T47D (cell line): ENCODE results near the gene LRMDA.

Experiments
- DNase-seq, 2 experiments: peaks; one replicate each; pipeline versions ENCODE4 v3.0.0 to v3.0.0-alpha.2; 2011 to 2012; ENCODE audit warnings: low read depth in 1 of 2, low spot score in 1 of 2
- JUND ChIP-seq: IDR thresholded peaks from 2 replicates; pipeline ENCODE4 v1.6.1; 2012; ENCODE audit warnings: low read depth
- in situ Hi-C: cut with HindIII; loops from 2 replicates; pipeline ENCODE4 v1.10.0; 2016; ENCODE audit warnings: low sequenced_read_pairs, low pct_unique_long_range_greater_than_20kb

LRMDA gene

DNA sequence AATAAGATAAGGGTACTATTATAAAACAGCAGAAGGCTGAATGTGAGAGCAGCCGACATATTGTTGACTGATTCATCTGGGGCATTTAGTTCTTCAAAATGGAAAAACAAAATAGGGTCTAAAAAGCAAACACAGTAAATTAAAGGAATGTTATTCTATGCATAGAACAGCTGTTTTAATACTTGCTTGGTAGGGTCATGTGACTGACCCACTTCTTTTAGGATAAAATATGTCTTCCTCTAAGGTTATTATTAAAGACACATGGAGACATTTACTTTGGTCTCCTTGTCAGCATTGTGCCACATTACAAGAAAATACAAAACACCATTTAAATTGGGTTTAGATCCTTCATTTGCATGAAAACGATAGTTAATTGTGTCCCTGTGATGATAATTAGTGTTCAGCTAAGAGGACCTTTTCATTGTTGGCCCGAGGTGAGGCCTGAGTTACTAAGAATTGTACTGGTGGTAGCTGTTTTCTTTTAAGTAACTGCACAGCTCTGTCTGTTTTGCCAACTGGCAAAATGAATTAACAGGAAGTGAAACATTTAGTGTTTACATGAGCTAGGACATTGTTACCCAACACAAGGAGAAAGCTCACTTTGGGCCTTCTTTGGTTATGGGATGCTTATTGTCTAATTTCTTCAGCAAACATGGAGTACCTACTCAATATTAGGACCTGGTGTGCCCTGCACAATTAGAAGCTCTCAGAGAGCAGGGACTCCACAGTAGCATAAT, 764.4 kb downstream of the LRMDA start:
- in situ Hi-C loops: no loop called here
- no peak for DNase-seq
- no peak for TF ChIP-seq JUND

DNA sequence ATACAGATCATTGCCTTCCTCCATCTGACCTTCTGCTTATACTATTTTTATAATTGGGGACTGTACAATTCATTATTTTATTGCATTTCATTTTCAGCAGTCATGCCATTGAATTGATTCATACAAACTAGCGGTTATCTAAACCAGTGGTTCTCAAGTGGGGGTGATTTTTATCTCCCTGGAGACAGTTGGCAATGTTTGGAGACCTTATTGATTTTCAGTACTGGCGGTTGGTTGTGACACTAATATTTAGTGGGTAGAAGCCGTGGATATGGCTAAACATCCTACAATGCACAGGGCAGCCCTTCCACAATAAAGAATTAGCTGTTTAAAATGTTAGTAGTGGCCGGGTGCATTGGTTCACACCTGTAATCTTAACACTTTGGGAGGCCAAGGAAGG, 765.9 kb downstream of the LRMDA start:
- DNase-seq: no peak
- no peak for TF ChIP-seq JUND
- in situ Hi-C loops: no loop called here

DNA sequence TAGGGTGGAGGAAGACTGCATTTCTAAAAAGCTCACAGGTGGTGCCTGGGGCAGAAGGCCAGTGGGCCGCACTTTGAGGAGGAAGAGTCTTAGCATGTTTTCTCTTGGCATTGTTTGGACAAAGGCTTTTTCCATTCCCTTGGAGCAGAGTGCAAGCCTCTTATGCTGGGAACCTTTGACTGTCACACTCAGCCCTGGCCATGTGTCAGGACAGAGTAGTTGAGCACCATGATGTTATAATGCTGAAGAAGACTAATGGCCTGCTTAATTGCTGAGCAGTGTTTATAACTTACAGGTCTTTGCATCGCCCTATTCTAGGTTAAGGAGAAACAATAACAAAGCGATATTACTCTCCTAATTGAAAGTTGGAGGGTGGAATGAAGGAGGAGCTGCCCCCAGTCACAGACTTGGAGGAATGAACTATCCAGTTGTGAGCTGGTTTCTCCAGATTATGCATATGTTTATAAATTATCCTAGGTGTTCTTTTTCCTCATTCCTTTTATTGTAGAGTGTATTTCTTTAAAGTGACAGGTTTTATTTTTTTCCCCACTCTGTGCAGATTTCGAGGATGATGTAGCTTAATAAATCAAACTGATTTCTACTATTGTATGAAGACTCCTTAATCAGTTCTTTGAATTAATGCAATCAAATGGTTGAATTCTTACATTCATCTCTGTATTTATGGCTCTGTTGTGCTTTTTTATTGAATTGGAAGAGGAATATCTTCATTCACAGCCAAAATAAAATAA, 767.0 kb downstream of the LRMDA start:
- TF ChIP-seq JUND: no peak
- in situ Hi-C loops: no loop called here
- DNase-seq: no peak

DNA sequence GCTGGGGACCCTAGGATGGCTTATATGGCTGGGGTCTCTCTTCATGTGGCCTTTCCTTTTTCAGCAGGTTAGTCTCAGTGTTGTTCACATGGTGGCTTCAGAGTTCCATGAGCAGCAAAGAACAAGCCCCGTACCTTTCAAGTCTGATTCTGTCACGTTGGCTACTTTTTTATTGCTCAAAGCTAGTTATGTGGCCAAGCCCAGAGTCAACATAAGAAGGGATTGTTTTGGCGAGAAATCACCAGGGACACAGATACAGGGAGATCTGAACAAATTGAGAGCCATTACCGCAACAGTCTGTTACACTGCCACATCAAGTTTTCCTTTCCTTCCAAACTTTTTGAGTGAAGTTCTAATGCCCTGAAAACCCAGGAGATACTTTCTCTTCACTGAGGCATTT, 770.5 kb downstream of the LRMDA start:
- no peak for TF ChIP-seq JUND
- in situ Hi-C loops: no loop called here
- no peak for DNase-seq

DNA sequence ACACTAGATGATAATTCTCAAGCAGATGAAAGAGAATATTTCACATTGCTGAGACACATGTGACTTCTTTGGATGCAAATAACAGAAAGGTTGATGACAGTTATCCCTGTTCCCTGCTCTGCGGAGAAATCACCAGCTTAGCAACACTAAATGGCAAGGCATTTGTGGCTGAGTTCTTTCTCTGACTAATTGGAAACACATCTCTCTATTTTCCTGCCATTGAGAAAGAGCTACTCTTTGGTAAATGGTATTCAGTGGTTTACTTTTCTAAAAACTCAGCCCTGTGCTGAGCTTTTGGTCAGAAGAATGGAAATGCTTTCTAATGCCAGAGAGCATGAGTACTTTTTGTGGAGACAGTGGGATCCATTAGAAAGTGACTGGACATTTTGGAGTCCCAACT, 771.4 kb downstream of the LRMDA start:
- in situ Hi-C loops: no loop called here
- no peak for DNase-seq

DNA sequence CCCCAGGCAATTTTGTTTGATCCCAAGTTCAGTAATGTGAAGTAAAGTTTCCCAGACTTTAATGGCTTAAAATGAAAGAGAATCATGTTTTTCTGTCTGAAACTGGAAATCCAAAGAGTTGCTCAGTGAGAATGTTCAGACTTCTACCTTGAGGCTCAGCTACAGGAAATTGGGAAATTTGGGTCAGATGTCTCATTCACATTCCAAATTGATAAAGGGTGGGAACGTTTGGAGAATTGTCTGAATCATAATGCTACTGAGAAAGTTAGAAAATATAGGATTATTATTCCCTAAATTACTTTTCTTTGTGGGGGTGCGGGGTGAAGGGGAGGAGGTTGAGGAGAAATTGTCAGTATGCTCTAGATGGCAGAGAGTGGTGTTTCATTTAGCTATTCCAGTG, 773.9 kb downstream of the LRMDA start:
- DNase-seq: no peak
- TF ChIP-seq JUND: no peak
- in situ Hi-C loops: no loop called here

More for the DNA sequence above, 771.4 kb downstream of the LRMDA start:
- no peak for TF ChIP-seq JUND

DNA sequence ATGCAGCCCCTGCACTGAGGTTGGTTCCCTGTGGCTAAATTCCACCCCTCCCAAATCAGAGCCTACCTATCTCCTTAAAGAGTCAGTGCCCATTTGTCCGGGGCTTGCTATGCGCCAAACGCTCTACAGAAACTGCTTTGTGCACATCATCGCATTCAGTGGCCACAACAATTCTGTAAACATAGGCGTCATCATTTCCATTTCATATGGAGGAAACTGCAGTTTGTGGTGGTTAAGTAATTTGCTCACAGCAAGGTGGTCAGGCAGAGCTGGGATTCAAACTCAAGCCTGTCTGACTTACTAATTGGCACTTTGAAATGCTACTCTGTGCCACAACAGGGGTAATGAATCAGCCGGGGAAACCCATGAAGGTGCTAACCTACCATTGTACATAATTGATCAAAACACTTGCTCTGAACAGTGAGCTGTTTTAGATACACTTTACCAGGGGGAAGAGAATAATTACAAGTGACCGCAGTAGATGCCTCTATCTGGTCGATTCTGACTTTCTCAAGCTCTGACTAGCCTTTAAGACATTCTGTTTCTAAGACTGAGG, 775.5 kb downstream of the LRMDA start:
- DNase-seq: no peak
- no peak for TF ChIP-seq JUND
- in situ Hi-C loops: no loop called here

DNA sequence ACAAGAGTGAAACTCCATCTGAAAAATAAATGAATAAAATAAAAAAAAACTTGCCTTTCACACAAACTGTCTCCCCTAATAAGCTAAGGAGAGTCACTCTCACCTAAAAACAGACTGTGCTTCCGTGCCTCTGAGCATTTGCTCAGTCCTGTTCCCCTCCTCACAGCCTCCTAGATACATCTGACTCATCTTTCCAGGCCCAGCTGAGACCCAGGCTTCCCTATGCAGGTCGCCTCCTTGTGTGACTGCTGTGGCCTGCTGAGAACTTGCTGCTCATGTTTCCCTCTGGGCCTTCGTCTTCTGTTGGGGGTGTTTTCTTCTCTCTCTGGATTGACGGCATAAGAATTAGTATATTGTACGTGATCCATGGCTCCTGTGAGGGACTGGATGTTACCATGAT, 777.7 kb downstream of the LRMDA start:
- no peak for TF ChIP-seq JUND
- in situ Hi-C loops: no loop called here
- DNase-seq: no peak

DNA sequence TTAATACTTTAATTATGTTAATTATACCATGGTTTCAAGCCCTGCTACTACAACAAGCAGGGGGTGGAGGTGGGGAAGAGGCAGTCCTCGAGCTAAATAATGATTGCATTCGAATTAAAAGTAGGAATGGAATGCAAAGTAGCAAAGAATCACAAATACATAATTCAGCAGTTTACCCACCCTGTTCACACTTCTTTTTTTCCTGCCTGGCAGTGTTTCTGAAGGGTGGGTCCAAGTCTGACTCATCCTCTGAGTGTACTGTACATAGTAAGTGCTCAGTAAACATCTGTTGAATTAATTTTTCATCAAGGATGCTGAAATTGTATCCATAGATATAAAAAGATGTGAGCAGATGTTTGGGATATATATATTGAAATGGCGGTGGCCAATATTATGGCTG, 778.8 kb downstream of the LRMDA start:
- in situ Hi-C loops: no loop called here
- TF ChIP-seq JUND: no peak
- DNase-seq: no peak

DNA sequence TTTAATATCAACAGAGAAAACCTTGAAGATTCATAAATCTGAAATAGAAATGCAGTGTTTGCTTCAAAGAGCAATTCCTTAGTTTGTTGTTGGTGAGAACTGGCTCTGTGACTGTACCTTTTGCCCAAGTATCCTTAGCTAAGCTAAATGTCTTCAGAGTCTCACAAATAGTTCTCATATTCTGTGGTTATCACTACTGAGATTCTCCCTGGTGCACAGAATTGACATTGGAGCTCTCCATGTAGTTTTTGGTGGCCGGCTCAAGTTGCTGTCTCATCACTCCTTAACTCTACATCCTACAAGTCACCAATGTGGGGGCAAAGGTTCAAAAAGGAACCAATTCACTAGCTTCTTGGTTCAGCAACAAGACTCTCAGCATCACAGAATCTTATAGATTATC, 780.3 kb downstream of the LRMDA start:
- in situ Hi-C loops: no loop called here
- TF ChIP-seq JUND: no peak

DNA sequence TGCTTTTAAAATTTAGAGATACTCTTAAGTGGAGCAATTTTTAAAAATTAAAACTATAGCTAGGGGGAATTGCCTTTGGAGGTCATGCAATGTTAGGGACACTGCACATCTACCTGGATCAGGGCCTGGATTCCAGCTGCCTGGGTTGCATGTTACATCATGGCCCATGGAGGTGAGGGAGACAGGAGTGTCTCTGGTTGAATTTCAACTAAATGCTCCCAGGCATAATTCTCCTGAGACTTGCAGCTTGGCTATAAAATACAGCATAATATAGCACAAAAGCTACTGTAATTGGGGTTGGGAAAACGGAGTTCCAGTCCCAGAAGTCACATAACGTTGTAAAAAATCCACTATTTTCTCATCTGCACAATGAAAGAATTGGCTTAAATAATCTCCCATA, 782.5 kb downstream of the LRMDA start:
- TF ChIP-seq JUND: no peak
- in situ Hi-C loops: no loop called here
- DNase-seq: no peak

More for the DNA sequence above, 780.3 kb downstream of the LRMDA start:
- no peak for DNase-seq

DNA sequence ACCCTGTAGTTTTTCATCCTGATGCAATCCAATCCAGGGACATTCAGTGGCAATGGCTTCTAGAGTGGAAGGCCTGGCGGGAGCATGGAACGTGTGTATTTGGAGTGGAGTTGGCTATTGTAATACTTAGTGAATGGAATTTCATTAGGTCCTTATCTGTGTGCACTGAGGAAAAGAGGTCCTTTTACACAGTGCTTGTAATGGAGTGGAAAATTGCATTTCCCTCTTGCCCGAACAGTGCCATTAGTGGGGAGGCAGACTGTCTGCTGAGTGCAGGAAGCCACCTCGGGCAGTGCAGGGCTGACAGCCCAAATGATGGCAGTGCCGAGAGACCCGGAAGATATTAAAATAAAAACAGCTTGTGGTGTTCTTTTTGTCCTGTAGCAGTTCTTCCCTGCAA, 786.6 kb downstream of the LRMDA start:
- in situ Hi-C loops: no loop called here

DNA sequence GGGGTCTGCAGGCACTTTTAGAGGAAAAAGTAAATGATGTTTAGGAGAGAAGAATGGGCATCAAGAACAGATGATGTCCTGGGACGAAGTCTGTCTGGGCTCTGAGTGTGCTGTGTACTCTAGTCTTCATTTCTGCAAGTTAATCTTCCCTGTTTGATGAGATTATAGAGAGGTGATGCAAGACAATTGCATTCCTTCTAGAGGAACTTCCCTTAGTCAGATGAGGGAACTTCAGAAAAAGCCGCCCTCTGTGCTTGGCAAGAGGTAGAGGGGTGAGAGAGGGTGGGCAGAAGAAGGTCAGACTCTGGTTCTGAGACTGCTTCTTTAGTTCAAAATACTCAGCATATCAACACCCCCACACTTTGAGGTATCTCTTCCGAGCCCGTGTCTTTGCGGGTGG, 797.9 kb downstream of the LRMDA start:
- DNase-seq: no peak
- in situ Hi-C loops: no loop called here
- TF ChIP-seq JUND: no peak

More for the DNA sequence above, 786.6 kb downstream of the LRMDA start:
- no peak for TF ChIP-seq JUND
- DNase-seq: no peak
